Immature natural killer cell (primary cell): Measurements from ENCODE around the gene OR2H2. TPM values are rescaled to one million over a fixed set of nuclear protein-coding genes. Genes with fewer than 3 reads are reported as not detected.

Experiments
- polyA plus RNA-seq, 3 donors: library from polyadenylated mRNA; unstranded; fragments of 300-500 nt; fragmentation: Illumina TruSeq; gene quantifications; one replicate each; pipeline ENCODE4 v1.2.3, GENCODE V29; 2021

Gene OR2H2
- polyA plus RNA-seq, 3 donors from 2014 or later: not detected

Other genes starting within 250 kb of the OR2H2 start
- not detected for gene OR5V1, start 216.3 kb upstream of the OR2H2 start, polyA plus RNA-seq
- gene OR12D3, start 209.8 kb upstream of the OR2H2 start, polyA plus RNA-seq: not detected
- not detected for gene OR12D2, start 189.5 kb upstream of the OR2H2 start, polyA plus RNA-seq
- not detected for gene OR12D1, start 170.2 kb upstream of the OR2H2 start, polyA plus RNA-seq
- not detected for gene OR10C1, start 145.8 kb upstream of the OR2H2 start, polyA plus RNA-seq
- not detected for gene OR11A1, start 128.1 kb upstream of the OR2H2 start, polyA plus RNA-seq
- gene OR2H1, start 128.0 kb upstream of the OR2H2 start, polyA plus RNA-seq: not detected
- gene MAS1L, start 97.2 kb upstream of the OR2H2 start, polyA plus RNA-seq: not detected
- gene UBD, start 25.4 kb upstream of the OR2H2 start, polyA plus RNA-seq: not detected
- not detected for gene GABBR1, start 48.1 kb downstream of the OR2H2 start, polyA plus RNA-seq
- gene MOG, start 72.0 kb downstream of the OR2H2 start, polyA plus RNA-seq: not detected
- 1 to 10 TPM in 2 of 3 donors, not detected in 1; 5.2 to 9.0 TPM for gene ZFP57, start 96.0 kb downstream of the OR2H2 start, polyA plus RNA-seq
- gene HLA-F, start 138.3 kb downstream of the OR2H2 start, polyA plus RNA-seq: 100 to 1,000 TPM; 595 to 720 (median 639) TPM
- 1 to 10 TPM in 2 of 3 donors, not detected in 1; 2.1 to 3.1 TPM for gene HLA-G, start 242.7 kb downstream of the OR2H2 start, polyA plus RNA-seq